A549 treated with dexamethasone at 1 μM for 4 hours (cell line): ENCODE measurements around the gene MAMDC4. TPM values are rescaled to one million over a fixed set of nuclear protein-coding genes. Genes with fewer than 3 reads are reported as not detected.

Source experiments
- total RNA-seq: library from RNA; stranded (reverse); fragments of 200-300 nt; extraction: Qiagen RNA extraction; gene quantifications from 5 replicates; pipeline ENCODE4 v1.2.3, GENCODE V29; 2022

Gene MAMDC4
- total RNA-seq, result 1.3 to 4.3 TPM (median 3.4 TPM) in 5 replicates

DNA sequence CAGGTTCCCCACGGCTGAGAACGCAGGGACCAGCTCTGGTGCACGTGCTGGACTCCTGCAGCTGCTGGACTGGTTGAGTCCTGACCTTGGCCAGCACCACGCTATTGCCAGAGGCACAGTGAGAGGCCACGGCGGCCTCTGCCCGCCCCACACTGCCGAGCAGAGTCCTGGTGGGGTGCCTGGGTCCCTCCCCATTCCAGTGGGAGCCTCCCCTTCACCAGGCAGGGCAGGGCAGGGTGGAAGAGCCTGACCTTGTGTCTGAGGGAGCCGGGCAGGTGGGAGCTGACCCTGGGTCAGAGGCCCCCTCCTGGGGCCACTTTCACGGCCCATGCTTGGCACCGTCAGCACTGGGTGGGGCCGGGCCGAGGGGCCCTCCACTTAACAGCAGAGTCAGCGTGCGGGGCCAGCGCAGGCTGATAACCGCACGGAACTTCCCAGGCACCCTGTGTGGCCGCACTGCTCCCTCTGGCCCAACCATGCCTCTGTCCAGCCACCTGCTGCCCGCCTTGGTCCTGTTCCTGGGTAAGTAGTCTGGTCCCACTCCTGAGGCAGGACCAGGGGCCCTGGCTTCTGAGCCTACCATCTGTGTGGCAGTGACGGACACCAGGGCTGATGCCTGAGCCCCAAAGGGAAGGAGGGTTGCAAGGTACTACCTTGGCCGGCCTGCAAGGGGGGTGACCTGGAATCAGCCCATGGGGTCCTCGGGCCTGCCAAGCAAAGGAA is at the start of gene MAMDC4:
Gene MAMDC4 (plus strand): TSS at position 406 of the 723 bp plus-strand sequence. CDS start 71 bp downstream, at position 477.

DNA sequence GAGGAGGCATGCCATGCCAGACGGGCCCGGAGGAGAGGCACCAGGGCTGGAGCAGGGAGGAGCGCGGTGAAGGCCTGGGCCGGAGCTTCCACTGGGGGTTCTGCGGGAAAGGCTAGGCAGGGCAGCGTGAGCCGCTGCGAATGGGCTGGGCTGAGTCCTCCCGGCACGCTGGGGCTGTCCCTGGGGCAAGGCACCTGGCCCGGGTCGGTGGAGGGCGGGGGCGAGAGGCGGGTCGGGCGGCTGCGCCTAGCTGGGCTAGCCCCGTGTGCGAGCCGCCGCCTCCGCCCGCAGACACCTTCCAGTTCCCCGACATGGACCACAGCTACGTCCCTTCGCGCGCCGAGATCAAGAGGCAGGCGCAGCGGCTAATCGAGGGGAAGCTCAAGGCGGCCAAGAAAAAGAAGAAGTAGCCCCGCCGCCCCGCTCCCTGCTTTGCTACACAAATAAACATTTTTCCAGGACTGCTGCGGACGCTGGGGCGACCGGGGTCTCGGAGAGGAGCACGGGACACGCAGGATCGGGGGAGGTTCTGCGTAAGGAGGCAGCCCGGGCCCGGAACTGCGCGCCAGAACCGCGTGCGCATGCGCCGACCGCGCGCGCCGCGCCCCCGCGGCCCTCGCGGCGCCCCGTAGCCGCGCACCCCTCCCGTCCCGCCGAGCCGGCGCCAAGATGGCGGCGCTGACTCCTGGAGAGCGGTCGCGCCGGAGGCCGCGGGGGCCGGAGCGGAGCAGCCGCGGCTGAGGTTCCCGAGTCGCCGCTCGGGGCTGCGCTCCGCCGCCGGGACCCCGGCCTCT is 44.7 kb upstream of the MAMDC4 start, which contains the start of gene RABL6:
Gene RABL6 (plus strand): TSS at position 668 of the 794 bp plus-strand sequence. CDS start 249 bp downstream, outside the sequence.

DNA sequence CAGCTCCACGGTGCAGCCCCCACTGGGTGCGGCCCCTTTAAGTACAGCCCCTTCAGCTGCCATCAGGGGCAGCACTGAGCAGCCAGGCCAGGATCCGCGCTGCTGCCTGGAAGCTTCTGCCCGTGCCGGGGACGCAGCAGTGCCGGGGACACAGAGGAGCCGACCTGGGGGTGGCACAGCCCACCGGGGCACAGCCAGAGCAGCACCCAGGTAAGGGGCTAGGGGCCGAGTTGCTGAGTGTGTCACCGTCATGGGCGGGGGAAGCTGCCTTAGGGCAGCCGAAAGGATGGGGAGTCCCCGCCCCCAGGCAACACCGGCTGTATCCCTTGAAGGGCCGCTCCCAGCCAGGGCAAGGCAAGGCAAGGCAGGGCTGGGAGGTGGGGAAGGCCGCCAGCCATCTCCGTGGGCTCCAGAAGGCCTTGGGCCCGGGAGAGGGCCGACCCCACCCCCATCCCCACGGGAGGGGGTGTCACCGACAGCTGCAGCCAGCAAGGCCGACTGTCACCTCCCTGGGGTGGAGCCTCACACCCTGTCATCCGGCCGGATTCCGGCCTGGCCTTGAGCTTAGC is 9.7 kb upstream of the MAMDC4 start, which contains the start of gene AJM1:
Gene AJM1 (plus strand): TSS at position 99 of the 569 bp plus-strand sequence. CDS start 1,937 bp downstream, outside the sequence.

DNA sequence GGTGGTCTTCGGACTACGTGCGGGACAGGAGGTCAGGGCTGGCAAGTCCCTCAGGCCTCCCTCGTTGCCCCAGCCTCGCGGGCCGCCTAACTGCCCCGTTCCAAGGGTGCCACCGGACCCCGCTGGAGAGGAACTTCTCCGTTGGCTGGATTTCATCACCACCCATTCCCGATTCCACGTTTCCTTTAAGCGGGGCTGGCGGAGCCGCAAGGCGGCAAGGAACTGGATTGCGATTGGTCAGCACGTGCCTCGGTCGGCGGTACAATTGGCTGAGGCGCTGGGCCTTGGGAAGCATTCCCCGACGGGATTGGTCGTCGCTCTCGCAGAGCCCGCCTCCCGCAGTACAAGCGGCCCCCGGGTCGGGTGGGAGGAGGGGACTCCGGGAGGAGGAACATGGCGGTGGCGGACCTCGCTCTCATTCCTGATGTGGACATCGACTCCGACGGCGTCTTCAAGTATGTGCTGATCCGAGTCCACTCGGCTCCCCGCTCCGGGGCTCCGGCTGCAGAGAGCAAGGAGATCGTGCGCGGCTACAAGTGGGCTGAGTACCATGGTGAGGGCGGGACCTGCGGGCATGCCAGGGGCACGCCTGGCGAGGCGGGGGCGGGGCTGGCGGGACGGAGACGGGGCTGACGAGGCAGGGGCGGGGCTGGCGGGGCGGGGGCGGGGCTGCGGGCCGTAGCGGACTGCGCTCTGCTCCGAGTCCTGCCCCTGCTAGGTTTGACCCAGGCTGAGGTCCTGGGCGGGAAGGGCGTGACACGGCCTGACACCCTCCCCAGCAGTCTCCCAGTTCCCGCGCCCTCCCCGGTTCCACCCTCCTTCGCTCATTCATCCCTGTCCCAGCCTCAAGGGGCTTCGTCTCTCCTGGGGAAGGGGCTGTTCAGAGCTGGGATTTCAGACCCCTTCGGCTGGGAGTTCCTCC is 2.8 kb upstream of the MAMDC4 start, which contains the start of gene PHPT1:
Gene PHPT1 (plus strand): TSS at position 372 of the 922 bp plus-strand sequence. CDS start 22 bp downstream, at position 394.

DNA sequence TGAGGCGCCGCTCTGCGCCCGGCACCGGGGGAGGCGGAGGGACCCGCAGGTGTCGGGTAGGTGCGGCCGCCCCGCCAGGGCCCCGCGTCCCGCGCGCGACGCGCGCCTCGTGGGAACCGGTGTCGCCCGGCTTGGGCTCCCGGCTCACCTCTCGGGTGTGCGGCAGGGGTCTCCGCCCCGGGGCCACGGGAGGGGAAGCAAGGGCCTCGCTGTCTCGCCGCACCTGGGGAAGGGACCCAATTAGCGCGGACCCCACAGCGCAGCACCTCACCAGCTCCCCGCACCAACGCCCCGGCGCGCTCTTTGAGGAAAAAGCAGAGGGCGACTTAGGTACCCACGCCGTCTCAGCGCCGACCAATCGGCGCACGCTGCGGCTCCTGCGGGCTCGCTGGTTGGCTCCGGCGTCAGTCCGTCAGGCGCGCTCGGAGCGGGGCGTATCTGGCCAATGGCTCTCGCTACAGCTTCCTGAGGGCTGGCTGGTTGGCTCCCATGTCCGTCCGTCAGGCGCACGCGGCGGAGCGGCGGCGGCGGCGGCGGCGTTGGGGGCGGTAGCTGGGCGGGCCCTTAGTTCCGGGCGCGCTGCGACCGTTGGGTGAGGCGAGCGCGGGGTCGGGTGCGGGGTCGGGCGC is 33.9 kb downstream of the MAMDC4 start, which contains the start of gene TRAF2:
Gene TRAF2 (plus strand): TSS at position 567 of the 629 bp plus-strand sequence. CDS start 12,225 bp downstream, outside the sequence.

Other genes with a start within 250 kb of the MAMDC4 start
- gene EGFL7, start 189.4 kb upstream of the MAMDC4 start, total RNA-seq, result 35.0 to 54.9 TPM (median 51.5 TPM) in 5 replicates
- 63.7 to 100 TPM (median 98.4 TPM) in 5 replicates for gene AGPAT2, start 164.9 kb upstream of the MAMDC4 start, total RNA-seq
- 6.2 to 8.5 TPM (median 7.3 TPM) in 5 replicates for gene DIPK1B, start 139.8 kb upstream of the MAMDC4 start, total RNA-seq
- gene LCN10, start 109.4 kb upstream of the MAMDC4 start, total RNA-seq, result 0.04 TPM in 1 of 5 replicates, not detected in the others
- gene LCN6, start 103.8 kb upstream of the MAMDC4 start, total RNA-seq, result not detected in 5 replicates
- not detected in 5 replicates for gene LCN8, start 94.1 kb upstream of the MAMDC4 start, total RNA-seq
- gene LCN15, start 87.8 kb upstream of the MAMDC4 start, total RNA-seq, result 0.09 TPM in 2 of 5 replicates, not detected in the others
- gene TMEM141, start 61.0 kb upstream of the MAMDC4 start, total RNA-seq, result 62.2 to 73.5 TPM (median 69.2 TPM) in 5 replicates
- 0.11 to 0.43 TPM (median 0.27 TPM) in 5 replicates for gene CCDC183, start 56.0 kb upstream of the MAMDC4 start, total RNA-seq
- gene RABL6, start 44.4 kb upstream of the MAMDC4 start, total RNA-seq, result 58.8 to 88.7 TPM (median 79.5 TPM) in 5 replicates
- gene AJM1, start 9.9 kb upstream of the MAMDC4 start, total RNA-seq, result 3.2 to 4.8 TPM (median 4.3 TPM) in 5 replicates
- gene PHPT1, start 2.9 kb upstream of the MAMDC4 start, total RNA-seq, result 263 to 301 TPM (median 279 TPM) in 5 replicates
- gene EDF1, start 14.0 kb downstream of the MAMDC4 start, total RNA-seq, result 486 to 542 TPM (median 487 TPM) in 5 replicates
- gene TRAF2, start 34.2 kb downstream of the MAMDC4 start, total RNA-seq, result 34.2 to 59.3 TPM (median 51.5 TPM) in 5 replicates
- 57.0 to 103 TPM (median 97.7 TPM) in 5 replicates for gene FBXW5, start 92.4 kb downstream of the MAMDC4 start, total RNA-seq
- 0.42 to 1.4 TPM (median 1.0 TPM) in 5 replicates for gene C8G, start 92.9 kb downstream of the MAMDC4 start, total RNA-seq
- 0.48 to 1.6 TPM (median 1.3 TPM) in 5 replicates for gene LCN12, start 99.9 kb downstream of the MAMDC4 start, total RNA-seq
- gene PTGDS, start 125.2 kb downstream of the MAMDC4 start, total RNA-seq, result 0.28 to 1.4 TPM (median 0.77 TPM) in 5 replicates
- 0.03 to 0.31 TPM (median 0.18 TPM) in 5 replicates for gene LCNL1, start 130.6 kb downstream of the MAMDC4 start, total RNA-seq
- gene PAXX, start 140.1 kb downstream of the MAMDC4 start, total RNA-seq, result 43.1 to 70.9 TPM (median 62.8 TPM) in 5 replicates
- gene CLIC3, start 144.2 kb downstream of the MAMDC4 start, total RNA-seq, result 3.3 to 6.7 TPM (median 5.0 TPM) in 5 replicates
- 12.4 to 27.7 TPM (median 24.8 TPM) in 5 replicates for gene ABCA2, start 175.9 kb downstream of the MAMDC4 start, total RNA-seq
- 0.04 to 0.10 TPM (median 0.05 TPM) in 4 of 5 replicates, not detected in the other for gene FUT7, start 179.7 kb downstream of the MAMDC4 start, total RNA-seq
- gene NPDC1, start 193.8 kb downstream of the MAMDC4 start, total RNA-seq, result 34.4 to 84.3 TPM (median 78.9 TPM) in 5 replicates
- 3.1 to 6.4 TPM (median 5.4 TPM) in 5 replicates for gene ENTPD2, start 201.7 kb downstream of the MAMDC4 start, total RNA-seq
- gene SAPCD2, start 218.2 kb downstream of the MAMDC4 start, total RNA-seq, result 13.4 to 23.9 TPM (median 21.4 TPM) in 5 replicates
- 8.1 to 15.8 TPM (median 11.1 TPM) in 5 replicates for gene UAP1L1, start 225.2 kb downstream of the MAMDC4 start, total RNA-seq
- 36.8 to 53.3 TPM (median 51.6 TPM) in 5 replicates for gene MAN1B1, start 234.6 kb downstream of the MAMDC4 start, total RNA-seq